Measurements from ENCODE around the gene REPIN1. TPM values are rescaled to one million over a fixed set of nuclear protein-coding genes. Genes with fewer than 3 reads are reported as not detected.

Gene REPIN1
- total and polyA plus RNA-seq, 4 donors: 17.1 to 118 (median 55.1) TPM

DNA sequence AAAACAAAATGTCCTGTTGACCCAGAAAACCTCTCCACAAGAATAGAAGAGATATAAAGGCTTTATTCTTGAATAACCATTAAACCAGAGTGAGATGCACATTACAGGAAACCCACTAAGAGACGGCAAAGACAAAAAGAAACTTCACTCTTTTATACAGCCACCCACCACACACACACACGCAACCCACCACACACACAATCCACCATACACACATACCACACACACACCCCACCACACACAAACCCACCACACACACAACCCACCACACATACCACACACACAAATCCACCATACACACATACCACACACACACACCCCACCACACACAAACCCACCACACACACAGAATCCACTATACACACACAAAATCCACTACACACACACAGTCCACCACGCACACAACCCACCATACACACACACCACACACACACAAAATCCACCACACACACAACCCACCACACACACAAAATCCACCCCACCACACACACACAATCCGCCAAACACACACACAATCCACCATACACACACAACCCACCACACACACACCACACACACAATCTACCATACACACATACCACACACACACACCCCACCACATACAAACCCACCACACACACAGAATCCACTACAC is 9.5 kb upstream of the REPIN1 start:
- Histone ChIP-seq H3K9me3 (ENCODE audit: control insufficient read depth in 4 of 4, low read length in 3 of 4) (no peaks in the 10 kb centered on the region), H3K27me3 (ENCODE audit: control insufficient read depth in 4 of 4, insufficient read depth in 4 of 4, low read length in 3 of 4) (no peaks in the 10 kb centered on the region), H3K27ac (ENCODE audit: low read depth in 1 of 2, low read length in 2 of 2) (no peak overlapping the region), H3K4me1 (ENCODE audit: control insufficient read depth in 4 of 4, insufficient read depth in 4 of 4, low read length in 3 of 4) (peaks cover 0 to 26% (median 18%) of the 10 kb centered on the region in 4 donors), H3K36me3 (ENCODE audit: control insufficient read depth in 4 of 4, insufficient read depth in 3 of 4, low read depth in 1 of 4, low read length in 3 of 4) (no peaks in the 10 kb centered on the region), H3K9ac (ENCODE audit: low read depth in 1 of 2, low read length in 2 of 2) (no peak overlapping the region), H3K4me3 (ENCODE audit: low read depth in 1 of 3, low read length in 3 of 3) (no peak overlapping the region)
- 95% methylated on average over 4 of the region's 4 CpGs for WGBS
- no peak for DNase-seq (ENCODE audit: low spot score)
- TF ChIP-seq HNF4A (conservative IDR thresholded peaks at IDR 0.05) (no peak), YY1 (IDR thresholded peaks at IDR 0.05) (no peak), TAF1 (conservative IDR thresholded peaks at IDR 0.05) (no peak), RXRA (IDR thresholded peaks at IDR 0.05) (no peak), FOXA2 (IDR thresholded peaks at IDR 0.05) (no peak), GABPA (IDR thresholded peaks at IDR 0.05 in 1 of 2, conservative IDR thresholded peaks at IDR 0.05 in 1 of 2) (no peak), EGR1 (IDR thresholded peaks at IDR 0.05; ENCODE audit: low read depth in 2 of 2) (no peak), NR2F2 (IDR thresholded peaks at IDR 0.05) (no peak)
- TF ChIP-seq, protein P1, sequence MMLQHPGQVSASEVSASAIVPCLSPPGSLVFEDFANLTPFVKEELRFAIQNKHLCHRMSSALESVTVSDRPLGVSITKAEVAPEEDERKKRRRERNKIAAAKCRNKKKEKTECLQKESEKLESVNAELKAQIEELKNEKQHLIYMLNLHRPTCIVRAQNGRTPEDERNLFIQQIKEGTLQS (IDR thresholded peaks at IDR 0.05): no peak
- TF ChIP-seq, protein P2, sequence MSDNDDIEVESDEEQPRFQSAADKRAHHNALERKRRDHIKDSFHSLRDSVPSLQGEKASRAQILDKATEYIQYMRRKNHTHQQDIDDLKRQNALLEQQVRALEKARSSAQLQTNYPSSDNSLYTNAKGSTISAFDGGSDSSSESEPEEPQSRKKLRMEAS (IDR thresholded peaks at IDR 0.05): no peak
- TF ChIP-seq, protein P3, sequence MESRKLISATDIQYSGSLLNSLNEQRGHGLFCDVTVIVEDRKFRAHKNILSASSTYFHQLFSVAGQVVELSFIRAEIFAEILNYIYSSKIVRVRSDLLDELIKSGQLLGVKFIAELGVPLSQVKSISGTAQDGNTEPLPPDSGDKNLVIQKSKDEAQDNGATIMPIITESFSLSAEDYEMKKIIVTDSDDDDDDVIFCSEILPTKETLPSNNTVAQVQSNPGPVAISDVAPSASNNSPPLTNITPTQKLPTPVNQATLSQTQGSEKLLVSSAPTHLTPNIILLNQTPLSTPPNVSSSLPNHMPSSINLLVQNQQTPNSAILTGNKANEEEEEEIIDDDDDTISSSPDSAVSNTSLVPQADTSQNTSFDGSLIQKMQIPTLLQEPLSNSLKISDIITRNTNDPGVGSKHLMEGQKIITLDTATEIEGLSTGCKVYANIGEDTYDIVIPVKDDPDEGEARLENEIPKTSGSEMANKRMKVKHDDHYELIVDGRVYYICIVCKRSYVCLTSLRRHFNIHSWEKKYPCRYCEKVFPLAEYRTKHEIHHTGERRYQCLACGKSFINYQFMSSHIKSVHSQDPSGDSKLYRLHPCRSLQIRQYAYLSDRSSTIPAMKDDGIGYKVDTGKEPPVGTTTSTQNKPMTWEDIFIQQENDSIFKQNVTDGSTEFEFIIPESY (IDR thresholded peaks at IDR 0.05): no peak
- TF ChIP-seq, protein P4, sequence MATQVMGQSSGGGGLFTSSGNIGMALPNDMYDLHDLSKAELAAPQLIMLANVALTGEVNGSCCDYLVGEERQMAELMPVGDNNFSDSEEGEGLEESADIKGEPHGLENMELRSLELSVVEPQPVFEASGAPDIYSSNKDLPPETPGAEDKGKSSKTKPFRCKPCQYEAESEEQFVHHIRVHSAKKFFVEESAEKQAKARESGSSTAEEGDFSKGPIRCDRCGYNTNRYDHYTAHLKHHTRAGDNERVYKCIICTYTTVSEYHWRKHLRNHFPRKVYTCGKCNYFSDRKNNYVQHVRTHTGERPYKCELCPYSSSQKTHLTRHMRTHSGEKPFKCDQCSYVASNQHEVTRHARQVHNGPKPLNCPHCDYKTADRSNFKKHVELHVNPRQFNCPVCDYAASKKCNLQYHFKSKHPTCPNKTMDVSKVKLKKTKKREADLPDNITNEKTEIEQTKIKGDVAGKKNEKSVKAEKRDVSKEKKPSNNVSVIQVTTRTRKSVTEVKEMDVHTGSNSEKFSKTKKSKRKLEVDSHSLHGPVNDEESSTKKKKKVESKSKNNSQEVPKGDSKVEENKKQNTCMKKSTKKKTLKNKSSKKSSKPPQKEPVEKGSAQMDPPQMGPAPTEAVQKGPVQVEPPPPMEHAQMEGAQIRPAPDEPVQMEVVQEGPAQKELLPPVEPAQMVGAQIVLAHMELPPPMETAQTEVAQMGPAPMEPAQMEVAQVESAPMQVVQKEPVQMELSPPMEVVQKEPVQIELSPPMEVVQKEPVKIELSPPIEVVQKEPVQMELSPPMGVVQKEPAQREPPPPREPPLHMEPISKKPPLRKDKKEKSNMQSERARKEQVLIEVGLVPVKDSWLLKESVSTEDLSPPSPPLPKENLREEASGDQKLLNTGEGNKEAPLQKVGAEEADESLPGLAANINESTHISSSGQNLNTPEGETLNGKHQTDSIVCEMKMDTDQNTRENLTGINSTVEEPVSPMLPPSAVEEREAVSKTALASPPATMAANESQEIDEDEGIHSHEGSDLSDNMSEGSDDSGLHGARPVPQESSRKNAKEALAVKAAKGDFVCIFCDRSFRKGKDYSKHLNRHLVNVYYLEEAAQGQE (IDR thresholded peaks at IDR 0.05): no peak

DNA sequence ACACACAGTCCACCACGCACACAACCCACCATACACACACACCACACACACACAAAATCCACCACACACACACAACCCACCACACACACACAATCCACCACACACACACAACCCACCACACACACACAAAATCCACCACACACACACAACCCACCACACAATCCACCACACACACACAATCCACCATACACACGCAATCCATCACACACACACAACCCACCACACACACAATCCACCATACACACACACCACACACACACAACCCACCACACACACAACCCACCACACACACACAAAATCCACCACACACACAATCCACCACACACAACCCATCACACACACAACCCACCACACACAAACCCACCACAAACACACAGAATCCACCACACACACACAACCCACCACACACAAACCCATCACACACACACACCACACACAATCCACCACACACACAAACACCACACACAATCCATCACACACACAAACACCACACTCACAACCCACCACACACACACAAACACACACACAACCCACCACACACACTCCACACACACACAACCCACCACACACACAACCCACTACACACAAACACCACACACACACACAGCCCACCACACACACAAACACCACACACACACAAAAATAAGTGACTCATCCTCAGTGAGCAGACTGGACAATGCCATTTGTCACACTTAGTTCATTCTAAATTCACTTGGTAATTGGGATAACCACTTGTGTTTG is 8.8 kb upstream of the REPIN1 start:
- Histone ChIP-seq H3K27me3 (ENCODE audit: control insufficient read depth in 4 of 4, insufficient read depth in 4 of 4, low read length in 3 of 4) (no peaks in the 10 kb centered on the region), H3K9me3 (ENCODE audit: control insufficient read depth in 4 of 4, low read length in 3 of 4) (no peaks in the 10 kb centered on the region), H3K4me3 (ENCODE audit: low read depth in 1 of 3, low read length in 3 of 3) (no peak overlapping the region), H3K9ac (ENCODE audit: low read depth in 1 of 2, low read length in 2 of 2) (no peak overlapping the region), H3K36me3 (ENCODE audit: control insufficient read depth in 4 of 4, insufficient read depth in 3 of 4, low read depth in 1 of 4, low read length in 3 of 4) (no peaks in the 10 kb centered on the region), H3K4me1 (ENCODE audit: control insufficient read depth in 4 of 4, insufficient read depth in 4 of 4, low read length in 3 of 4) (peaks cover 0 to 20% (median 15%) of the 10 kb centered on the region in 4 donors), H3K27ac (ENCODE audit: low read depth in 1 of 2, low read length in 2 of 2) (no peak overlapping the region)
- TF ChIP-seq SP1 (IDR thresholded peaks at IDR 0.05) (no peak), HNF4G (IDR thresholded peaks at IDR 0.05) (no peak), RXRA (IDR thresholded peaks at IDR 0.05) (no peak), HNF4A (conservative IDR thresholded peaks at IDR 0.05) (no peak), JUND (IDR thresholded peaks at IDR 0.05) (no peak), TAF1 (conservative IDR thresholded peaks at IDR 0.05) (no peak), FOXA2 (IDR thresholded peaks at IDR 0.05) (no peak), NR2F2 (IDR thresholded peaks at IDR 0.05) (no peak), RAD21 (IDR thresholded peaks at IDR 0.05) (no peak), YY1 (IDR thresholded peaks at IDR 0.05) (no peak)
- TF ChIP-seq, protein P3 (IDR thresholded peaks at IDR 0.05): no peak
- TF ChIP-seq, protein P1 (IDR thresholded peaks at IDR 0.05): no peak
- TF ChIP-seq, protein P5, sequence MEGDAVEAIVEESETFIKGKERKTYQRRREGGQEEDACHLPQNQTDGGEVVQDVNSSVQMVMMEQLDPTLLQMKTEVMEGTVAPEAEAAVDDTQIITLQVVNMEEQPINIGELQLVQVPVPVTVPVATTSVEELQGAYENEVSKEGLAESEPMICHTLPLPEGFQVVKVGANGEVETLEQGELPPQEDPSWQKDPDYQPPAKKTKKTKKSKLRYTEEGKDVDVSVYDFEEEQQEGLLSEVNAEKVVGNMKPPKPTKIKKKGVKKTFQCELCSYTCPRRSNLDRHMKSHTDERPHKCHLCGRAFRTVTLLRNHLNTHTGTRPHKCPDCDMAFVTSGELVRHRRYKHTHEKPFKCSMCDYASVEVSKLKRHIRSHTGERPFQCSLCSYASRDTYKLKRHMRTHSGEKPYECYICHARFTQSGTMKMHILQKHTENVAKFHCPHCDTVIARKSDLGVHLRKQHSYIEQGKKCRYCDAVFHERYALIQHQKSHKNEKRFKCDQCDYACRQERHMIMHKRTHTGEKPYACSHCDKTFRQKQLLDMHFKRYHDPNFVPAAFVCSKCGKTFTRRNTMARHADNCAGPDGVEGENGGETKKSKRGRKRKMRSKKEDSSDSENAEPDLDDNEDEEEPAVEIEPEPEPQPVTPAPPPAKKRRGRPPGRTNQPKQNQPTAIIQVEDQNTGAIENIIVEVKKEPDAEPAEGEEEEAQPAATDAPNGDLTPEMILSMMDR (IDR thresholded peaks at IDR 0.05; ENCODE audit: low read depth, low read length, missing input control): no peak
- DNase-seq (ENCODE audit: low spot score): no peak
- 99% methylated on average over 2 of the region's 2 CpGs for WGBS
